ENCODE data around the gene UBE2D2.

The UBE2D2 gene

DNA sequence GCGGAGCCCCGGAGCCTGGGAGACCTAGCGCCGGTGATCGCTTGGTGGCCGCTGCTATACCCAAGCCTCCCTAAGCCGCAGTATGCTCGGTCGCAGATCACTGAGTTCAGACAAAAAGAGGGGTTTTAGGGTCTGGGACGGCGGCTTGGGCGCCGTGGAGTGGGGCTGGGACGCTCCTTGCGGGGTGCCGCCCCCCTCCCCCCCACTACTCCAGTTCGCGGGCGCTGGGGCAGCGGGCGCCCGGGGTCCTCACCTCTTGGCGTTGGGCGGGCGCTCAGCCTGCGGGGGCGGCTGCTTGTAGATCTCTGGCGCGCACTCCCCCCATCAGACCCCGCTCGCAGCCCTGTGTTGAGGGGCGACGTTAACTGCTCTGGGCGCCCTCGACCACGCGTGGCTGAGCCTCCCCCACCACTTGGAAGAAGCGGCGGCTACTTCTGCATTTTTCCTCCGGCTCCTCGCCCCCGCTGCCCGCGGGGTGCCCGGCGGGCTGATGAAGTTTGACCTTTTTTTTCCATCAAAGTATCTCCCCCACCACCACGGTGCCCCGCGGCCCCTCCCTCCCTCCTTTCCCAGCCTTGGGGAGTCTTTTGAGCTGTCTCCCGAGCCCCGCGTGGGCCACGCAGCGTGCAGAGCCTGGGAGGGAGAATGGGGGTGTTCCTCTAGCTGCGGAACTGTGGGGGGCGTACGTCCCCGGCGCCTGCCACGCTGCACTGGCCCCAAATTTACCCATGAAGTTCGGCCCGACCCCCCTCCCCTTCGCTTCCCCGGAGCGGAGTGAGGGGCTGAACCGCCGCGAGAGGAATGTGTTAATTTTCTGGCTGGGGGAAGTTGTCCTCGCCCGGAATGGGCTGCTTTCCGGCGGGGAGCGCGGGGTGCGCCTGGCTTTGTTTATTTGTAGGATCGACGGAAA, 88.2 kb downstream of the UBE2D2 start:
- Histone ChIP-seq H3K27ac (no peak overlapping the region), H3K27me3 (replicated peaks) (no peaks in the 10 kb centered on the region), H3K4me3 (ENCODE audit: low read depth, low read length) (peak overlapping the region; percentile 87), H3K36me3 (replicated peaks) (no peaks in the 10 kb centered on the region)
- in situ Hi-C loops (cut with HindIII; ENCODE audit: low pct_ligation_motif_present, low sequenced_read_pairs): loop anchor here (25.0 kb wide), 1 partner anchor 113 kb away; no protein-coding TSS in a partner anchor
- no peak for DNase-seq
- TF ChIP-seq, protein P1, sequence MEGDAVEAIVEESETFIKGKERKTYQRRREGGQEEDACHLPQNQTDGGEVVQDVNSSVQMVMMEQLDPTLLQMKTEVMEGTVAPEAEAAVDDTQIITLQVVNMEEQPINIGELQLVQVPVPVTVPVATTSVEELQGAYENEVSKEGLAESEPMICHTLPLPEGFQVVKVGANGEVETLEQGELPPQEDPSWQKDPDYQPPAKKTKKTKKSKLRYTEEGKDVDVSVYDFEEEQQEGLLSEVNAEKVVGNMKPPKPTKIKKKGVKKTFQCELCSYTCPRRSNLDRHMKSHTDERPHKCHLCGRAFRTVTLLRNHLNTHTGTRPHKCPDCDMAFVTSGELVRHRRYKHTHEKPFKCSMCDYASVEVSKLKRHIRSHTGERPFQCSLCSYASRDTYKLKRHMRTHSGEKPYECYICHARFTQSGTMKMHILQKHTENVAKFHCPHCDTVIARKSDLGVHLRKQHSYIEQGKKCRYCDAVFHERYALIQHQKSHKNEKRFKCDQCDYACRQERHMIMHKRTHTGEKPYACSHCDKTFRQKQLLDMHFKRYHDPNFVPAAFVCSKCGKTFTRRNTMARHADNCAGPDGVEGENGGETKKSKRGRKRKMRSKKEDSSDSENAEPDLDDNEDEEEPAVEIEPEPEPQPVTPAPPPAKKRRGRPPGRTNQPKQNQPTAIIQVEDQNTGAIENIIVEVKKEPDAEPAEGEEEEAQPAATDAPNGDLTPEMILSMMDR (IDR thresholded peaks at IDR 0.05; ENCODE audit: low read depth, low read length, missing control alignments): peak; percentile 5

DNA sequence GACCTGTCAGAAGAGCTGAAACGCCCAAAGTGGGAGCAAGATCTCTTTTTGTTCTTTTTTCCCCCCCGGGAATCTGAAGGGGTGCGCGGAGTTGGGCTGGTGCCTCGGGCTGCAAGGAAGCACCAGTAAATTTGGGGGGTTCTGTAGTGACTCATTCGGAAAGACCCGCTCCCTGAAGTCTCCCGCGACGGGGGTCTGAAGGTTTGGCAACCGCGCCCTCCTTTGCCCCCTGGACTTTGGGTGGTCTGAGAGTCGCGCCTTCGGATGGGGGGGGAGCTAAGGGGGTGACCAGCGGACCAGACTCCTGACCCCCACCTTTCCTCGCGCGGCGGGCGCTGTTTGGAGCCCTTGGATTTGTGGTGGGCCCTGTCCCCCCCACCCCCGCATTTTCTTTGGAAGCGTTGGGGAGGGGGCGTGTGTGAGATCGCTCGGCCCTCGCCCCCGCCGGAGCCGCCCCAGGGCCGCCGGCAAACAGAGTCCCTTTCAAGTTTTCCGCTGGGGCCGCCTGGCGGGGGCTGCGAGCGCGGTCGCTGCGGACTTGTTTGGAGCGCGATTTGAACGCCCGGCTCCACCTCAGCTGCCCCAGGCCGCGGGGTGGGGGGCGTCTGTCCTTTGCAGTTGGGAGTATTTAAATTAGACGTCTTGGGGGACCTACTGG, 89.0 kb downstream of the UBE2D2 start:
- in situ Hi-C loops (cut with HindIII; ENCODE audit: low pct_ligation_motif_present, low sequenced_read_pairs): no loop called here
- Histone ChIP-seq H3K27me3 (replicated peaks) (no peaks in the 10 kb centered on the region), H3K4me3 (ENCODE audit: low read depth, low read length) (peak overlapping the region; percentile 87), H3K36me3 (replicated peaks) (no peaks in the 10 kb centered on the region), H3K27ac (peak overlapping the region; percentile 13)
- TF ChIP-seq, protein P1 (IDR thresholded peaks at IDR 0.05; ENCODE audit: low read depth, low read length, missing control alignments): peak; percentile 60
- no peak for DNase-seq

DNA sequence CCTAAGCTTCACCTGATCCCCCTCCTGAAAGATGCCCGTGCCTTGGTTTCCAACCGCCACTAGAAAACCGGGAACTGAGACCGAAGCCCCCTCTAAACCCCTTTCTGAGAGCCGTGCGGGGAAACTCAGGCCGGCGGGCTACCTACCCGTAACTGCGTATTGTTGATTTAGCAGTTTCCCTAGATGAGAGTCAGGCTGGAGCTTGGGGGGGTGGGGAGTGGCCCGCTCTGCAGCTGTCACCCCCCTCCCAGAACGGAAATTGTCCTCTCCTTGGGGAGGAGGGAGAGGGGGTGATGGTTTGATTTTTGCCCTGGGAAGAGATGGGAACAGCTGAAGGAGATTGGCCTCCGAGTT, 89.5 kb downstream of the UBE2D2 start:
- in situ Hi-C loops (cut with HindIII; ENCODE audit: low pct_ligation_motif_present, low sequenced_read_pairs): no loop called here

DNA sequence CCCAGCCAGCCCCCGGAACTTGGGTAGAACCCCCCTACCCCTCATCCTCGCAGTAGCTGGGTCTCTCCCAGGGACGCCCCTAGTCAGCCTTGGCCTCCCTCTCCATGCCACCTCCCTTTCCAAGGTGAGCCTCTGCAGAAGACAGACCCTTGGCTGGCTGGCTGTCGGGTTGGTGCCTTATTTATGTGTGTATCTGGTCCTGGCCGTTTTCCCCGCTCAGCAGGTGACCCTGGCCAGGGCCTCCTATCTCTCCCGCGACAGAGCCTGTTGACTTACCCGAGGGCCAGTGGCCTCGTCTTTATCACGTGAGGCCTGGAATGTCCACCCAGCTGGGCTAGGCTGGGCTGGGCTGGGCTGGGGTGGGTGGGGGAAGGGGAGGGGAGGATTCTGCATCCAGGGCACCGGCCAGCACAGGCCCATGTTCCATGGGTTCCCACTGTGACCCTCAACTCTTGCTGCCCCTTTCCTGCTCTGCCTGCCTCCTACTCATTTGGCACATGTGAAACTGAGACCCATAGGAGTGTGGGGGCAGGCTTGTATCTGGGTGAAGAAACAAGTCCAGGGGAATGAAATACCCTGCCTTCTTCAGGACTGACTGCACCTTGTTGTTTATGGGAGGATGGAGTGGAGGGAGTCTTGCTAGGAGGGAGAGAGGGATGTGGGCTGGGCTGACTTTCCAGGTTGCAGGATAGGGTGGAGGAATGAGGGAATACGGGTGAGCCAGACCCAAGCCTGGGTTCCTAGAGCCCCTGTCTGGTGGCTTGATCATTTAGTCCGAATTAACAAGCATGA, 90.1 kb downstream of the UBE2D2 start:
- TF ChIP-seq, protein P1 (IDR thresholded peaks at IDR 0.05; ENCODE audit: low read depth, low read length, missing control alignments): no peak
- H3K36me3 ChIP-seq (replicated peaks): no peaks in the 10 kb centered on the region
- H3K27ac ChIP-seq: peak overlapping the region; percentile 91
- peak overlapping the region; percentile 87 for H3K4me3 ChIP-seq (ENCODE audit: low read depth, low read length)
- no peak for DNase-seq
- in situ Hi-C loops (cut with HindIII; ENCODE audit: low pct_ligation_motif_present, low sequenced_read_pairs): no loop called here
- no peaks in the 10 kb centered on the region for H3K27me3 ChIP-seq (replicated peaks)

More for the DNA sequence above, 89.5 kb downstream of the UBE2D2 start:
- no peak for DNase-seq
- Histone ChIP-seq H3K27me3 (replicated peaks) (no peaks in the 10 kb centered on the region), H3K4me3 (ENCODE audit: low read depth, low read length) (peak overlapping the region; percentile 87), H3K27ac (peak overlapping the region; percentile 13), H3K36me3 (replicated peaks) (no peaks in the 10 kb centered on the region)
- TF ChIP-seq, protein P1 (IDR thresholded peaks at IDR 0.05; ENCODE audit: low read depth, low read length, missing control alignments): no peak

DNA sequence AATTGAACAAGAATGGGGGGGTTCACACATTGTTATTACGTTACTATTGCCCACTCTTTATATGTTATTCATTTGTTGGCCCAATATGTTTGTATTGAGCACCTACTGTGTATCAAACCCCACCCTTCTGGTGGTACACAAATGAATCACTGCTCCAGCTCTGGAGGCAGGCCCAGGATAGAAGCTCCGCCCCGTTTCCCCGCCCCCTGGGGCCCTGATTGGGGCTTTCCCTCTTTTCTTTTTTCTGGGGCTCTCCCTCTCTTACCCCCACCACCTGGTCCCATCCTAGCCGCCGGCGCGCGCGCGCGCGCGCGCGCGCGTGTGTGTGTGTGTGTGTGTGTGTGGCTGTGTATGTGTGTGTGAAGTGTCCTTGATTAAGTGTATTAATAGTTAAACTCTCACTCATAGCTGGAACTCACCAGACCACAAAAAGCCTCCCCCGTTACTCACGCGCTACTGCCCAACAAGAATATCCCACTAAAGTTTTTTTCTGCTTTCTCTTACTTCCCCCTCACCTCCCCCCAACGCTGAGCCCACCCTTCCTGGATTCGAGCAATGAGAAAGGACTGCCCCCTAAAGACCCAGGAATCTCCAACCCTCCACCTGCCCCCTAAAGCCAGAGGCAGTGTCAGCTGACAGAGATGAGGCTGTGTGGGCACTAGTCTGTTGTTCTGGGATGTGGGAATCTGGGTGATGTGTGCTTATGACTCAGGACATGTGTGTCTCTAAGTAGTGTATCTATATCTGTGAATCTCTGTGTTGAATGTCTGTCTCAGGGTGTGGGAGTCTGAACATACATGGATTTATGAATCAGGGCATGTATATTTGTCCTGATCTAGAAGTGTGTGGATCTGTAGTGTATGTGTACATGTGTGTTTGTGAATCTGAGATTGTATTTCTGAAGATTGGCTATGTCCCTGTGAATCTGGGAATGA, 91.0 kb downstream of the UBE2D2 start:
- no peaks in the 10 kb centered on the region for H3K36me3 ChIP-seq (replicated peaks)
- H3K4me3 ChIP-seq (ENCODE audit: low read depth, low read length): peak overlapping the region; percentile 87
- peak; percentile 90 for DNase-seq
- peak overlapping the region; percentile 91 for H3K27ac ChIP-seq
- no peaks in the 10 kb centered on the region for H3K27me3 ChIP-seq (replicated peaks)
- in situ Hi-C loops (cut with HindIII; ENCODE audit: low pct_ligation_motif_present, low sequenced_read_pairs): no loop called here
- TF ChIP-seq, protein P1 (IDR thresholded peaks at IDR 0.05; ENCODE audit: low read depth, low read length, missing control alignments): peak; percentile 2

Data from brain microvascular endothelial cell (primary cell).